ENCODE measurements around the gene D2HGDH. TPM values are rescaled to one million over a fixed set of nuclear protein-coding genes. Genes with fewer than 3 reads are reported as not detected.

The D2HGDH gene
- total RNA-seq, 1 donor from 2014 or later: 21.1 TPM

DNA sequence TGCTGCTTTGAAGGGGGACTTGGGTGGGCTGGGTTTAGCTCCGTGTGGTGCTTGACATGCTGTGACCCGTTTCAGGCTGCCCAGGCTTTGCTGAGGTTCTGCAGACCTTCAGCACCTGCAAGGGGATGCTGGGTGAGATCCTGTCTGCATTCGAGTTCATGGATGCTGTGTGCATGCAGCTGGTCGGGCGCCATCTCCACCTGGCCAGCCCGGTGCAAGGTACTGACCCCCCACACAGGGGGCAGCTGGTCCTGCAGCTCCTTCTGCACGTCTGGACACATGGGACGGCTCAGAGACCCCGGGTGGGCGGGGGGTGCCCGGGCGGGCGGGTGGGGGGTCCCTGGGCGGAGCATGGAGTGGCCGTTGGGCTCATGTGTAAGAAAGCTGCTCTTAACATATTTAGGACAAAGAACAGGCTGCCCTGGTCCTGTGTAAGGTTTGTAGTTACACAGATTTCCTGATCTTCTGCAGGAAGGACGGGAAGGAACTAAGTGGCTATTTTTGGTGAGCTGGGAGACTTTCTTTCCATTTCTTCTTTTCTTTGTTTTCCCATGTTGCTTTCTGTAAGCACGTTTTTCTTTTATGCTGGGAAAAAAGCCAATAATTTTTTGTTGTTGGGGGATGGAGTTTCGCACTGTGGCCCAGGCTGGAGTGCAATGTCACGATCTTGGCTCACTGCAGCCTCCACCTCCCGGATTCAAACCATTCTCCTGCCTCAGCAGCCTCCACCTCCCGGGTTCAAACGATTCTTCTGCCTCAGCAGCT is 15.8 kb downstream of the D2HGDH start:
- Histone ChIP-seq H3K27ac (no peak overlapping the region), H3K4me1 (no peaks in the 10 kb centered on the region), H3K9me3 (no peaks in the 10 kb centered on the region), H3K27me3 (no peaks in the 10 kb centered on the region), H3K4me3 (no peak overlapping the region), H3K36me3 (peaks cover 0 to 49% of the 10 kb centered on the region in 2 donors)
- intact Hi-C loops (cut with DNase I): no loop called here
- TF ChIP-seq POLR2AphosphoS5 (IDR thresholded peaks at IDR 0.05; ENCODE audit: insufficient read depth in 1 of 2, low read depth in 1 of 2) (no peak), POLR2A (IDR thresholded peaks at IDR 0.05) (no peak)
- TF ChIP-seq, protein P1, sequence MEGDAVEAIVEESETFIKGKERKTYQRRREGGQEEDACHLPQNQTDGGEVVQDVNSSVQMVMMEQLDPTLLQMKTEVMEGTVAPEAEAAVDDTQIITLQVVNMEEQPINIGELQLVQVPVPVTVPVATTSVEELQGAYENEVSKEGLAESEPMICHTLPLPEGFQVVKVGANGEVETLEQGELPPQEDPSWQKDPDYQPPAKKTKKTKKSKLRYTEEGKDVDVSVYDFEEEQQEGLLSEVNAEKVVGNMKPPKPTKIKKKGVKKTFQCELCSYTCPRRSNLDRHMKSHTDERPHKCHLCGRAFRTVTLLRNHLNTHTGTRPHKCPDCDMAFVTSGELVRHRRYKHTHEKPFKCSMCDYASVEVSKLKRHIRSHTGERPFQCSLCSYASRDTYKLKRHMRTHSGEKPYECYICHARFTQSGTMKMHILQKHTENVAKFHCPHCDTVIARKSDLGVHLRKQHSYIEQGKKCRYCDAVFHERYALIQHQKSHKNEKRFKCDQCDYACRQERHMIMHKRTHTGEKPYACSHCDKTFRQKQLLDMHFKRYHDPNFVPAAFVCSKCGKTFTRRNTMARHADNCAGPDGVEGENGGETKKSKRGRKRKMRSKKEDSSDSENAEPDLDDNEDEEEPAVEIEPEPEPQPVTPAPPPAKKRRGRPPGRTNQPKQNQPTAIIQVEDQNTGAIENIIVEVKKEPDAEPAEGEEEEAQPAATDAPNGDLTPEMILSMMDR (IDR thresholded peaks at IDR 0.05): no peak
- no peak for DNase-seq (ENCODE audit: extremely low spot score in 2 of 2)

DNA sequence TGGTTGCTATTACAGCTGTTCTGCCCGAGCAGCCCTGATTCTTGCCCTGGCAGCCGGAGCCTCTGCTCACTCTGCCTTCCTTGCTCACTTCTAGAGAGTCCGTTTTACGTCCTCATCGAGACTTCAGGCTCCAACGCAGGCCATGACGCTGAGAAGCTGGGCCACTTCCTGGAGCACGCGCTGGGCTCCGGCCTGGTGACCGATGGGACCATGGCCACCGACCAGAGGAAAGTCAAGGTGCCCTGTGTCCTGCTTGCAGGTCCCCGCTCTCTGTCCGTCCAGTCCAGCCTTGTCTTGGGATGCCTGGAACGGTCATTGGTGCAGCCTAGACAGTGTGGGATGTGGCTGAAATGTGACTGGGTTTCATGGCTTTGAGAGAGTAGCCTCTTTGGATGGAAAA is 16.7 kb downstream of the D2HGDH start:
- peaks cover 0 to 49% of the 10 kb centered on the region in 2 donors for H3K36me3 ChIP-seq
- TF ChIP-seq, protein P1 (IDR thresholded peaks at IDR 0.05): no peak
- TF ChIP-seq POLR2A (IDR thresholded peaks at IDR 0.05) (no peak), POLR2AphosphoS5 (IDR thresholded peaks at IDR 0.05; ENCODE audit: insufficient read depth in 1 of 2, low read depth in 1 of 2) (no peak)
- no peaks in the 10 kb centered on the region for H3K27me3 ChIP-seq
- no peaks in the 10 kb centered on the region for H3K9me3 ChIP-seq
- DNase-seq (ENCODE audit: extremely low spot score in 2 of 2): no peak
- H3K4me1 ChIP-seq: no peaks in the 10 kb centered on the region
- intact Hi-C loops (cut with DNase I): no loop called here
- H3K4me3 ChIP-seq: no peak overlapping the region
- H3K27ac ChIP-seq: no peak overlapping the region

DNA sequence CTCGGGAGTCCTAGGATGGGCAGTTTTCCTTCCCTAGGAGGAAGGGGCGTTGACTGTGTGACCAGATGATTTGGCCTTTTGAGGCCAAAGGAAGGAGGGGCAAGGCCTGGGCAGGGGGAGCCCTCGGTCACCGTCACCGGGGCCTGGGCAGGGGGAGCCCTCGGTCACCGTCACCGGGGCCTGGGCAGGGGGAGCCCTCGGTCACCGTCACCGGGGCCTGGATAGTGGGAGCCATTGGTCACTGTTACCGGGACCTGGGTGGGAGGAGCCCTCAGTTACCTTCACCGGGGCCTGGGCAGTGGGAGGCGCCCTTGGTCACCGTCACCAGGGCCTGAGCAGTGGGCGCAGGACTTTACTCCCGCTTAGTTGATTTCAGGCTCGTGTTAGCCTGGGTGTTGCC is 17.3 kb downstream of the D2HGDH start:
- Histone ChIP-seq H3K4me3 (no peak overlapping the region), H3K36me3 (peaks cover 0 to 51% of the 10 kb centered on the region in 2 donors), H3K9me3 (no peaks in the 10 kb centered on the region), H3K27me3 (no peaks in the 10 kb centered on the region), H3K27ac (no peak overlapping the region), H3K4me1 (no peaks in the 10 kb centered on the region)
- TF ChIP-seq POLR2AphosphoS5 (IDR thresholded peaks at IDR 0.05; ENCODE audit: insufficient read depth in 1 of 2, low read depth in 1 of 2): no peak
- TF ChIP-seq, protein P1 (IDR thresholded peaks at IDR 0.05): no peak
- intact Hi-C loops (cut with DNase I): no loop called here
- DNase-seq (ENCODE audit: extremely low spot score in 2 of 2): no peak

DNA sequence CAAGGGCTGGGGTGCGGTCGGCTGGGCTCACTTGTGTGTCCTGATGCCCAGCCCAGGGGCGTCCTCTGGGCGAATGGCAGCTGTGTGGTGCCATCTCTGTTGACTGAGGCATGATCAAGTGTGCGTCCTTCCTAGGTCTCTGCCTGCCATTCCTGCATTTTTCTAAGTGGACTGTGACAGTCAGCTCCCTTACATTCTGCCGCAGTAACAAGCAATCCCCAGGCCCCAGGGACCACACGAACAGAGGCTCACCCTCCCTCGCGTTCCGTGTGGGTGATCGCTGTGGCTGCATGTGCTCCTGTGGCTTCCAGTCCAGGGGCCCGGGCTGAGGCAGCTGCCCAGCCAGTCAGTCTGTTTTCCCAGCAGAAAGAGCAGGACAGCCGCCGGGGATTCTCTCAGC is 17.8 kb downstream of the D2HGDH start:
- H3K9me3 ChIP-seq: no peaks in the 10 kb centered on the region
- H3K36me3 ChIP-seq: peaks cover 0 to 51% of the 10 kb centered on the region in 2 donors
- H3K4me3 ChIP-seq: no peak overlapping the region
- no peak overlapping the region for H3K27ac ChIP-seq
- H3K27me3 ChIP-seq: no peaks in the 10 kb centered on the region
- intact Hi-C loops (cut with DNase I): no loop called here
- TF ChIP-seq POLR2A (IDR thresholded peaks at IDR 0.05): no peak
- TF ChIP-seq POLR2AphosphoS5 (IDR thresholded peaks at IDR 0.05; ENCODE audit: insufficient read depth in 1 of 2, low read depth in 1 of 2): no peak
- TF ChIP-seq, protein P1 (IDR thresholded peaks at IDR 0.05): no peak
- H3K4me1 ChIP-seq: no peaks in the 10 kb centered on the region
- DNase-seq (ENCODE audit: extremely low spot score in 2 of 2): no peak

DNA sequence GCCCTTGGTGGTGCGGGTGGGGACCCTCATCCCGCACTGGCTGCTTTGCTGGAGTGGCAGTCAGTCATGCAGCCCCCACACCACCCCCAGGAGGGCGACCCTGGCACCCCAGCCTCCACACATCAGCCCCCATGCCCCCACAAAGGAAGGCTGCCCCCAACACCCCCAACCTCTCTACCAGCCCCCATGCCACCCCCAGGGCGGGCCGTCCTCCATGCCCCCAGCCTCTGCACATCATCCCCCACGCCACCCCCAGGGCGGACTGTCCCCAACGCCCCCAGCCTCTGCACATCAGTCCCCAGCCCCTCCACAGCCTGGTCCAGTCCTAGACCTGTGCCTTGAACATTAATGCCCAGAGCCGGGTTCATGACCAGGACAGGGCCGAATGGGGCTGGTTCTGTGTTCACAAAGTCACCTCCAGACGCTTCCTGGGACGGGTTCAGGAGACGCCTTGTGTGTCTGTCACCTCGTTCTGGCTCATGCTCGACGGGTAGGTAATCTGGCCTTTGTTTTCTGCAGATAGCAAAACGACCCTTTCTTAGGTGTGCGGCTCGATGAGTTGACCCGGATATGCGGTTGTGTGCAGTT is 18.4 kb downstream of the D2HGDH start:
- H3K27ac ChIP-seq: no peak overlapping the region
- no peak overlapping the region for H3K4me3 ChIP-seq
- H3K36me3 ChIP-seq: peaks cover 0 to 51% of the 10 kb centered on the region in 2 donors
- intact Hi-C loops (cut with DNase I): no loop called here
- no peaks in the 10 kb centered on the region for H3K27me3 ChIP-seq
- no peaks in the 10 kb centered on the region for H3K9me3 ChIP-seq
- DNase-seq (ENCODE audit: extremely low spot score in 2 of 2): no peak
- H3K4me1 ChIP-seq: no peaks in the 10 kb centered on the region
- TF ChIP-seq POLR2A (IDR thresholded peaks at IDR 0.05): no peak
- TF ChIP-seq, protein P1 (IDR thresholded peaks at IDR 0.05): no peak
- TF ChIP-seq POLR2AphosphoS5 (IDR thresholded peaks at IDR 0.05; ENCODE audit: insufficient read depth in 1 of 2, low read depth in 1 of 2): no peak

All from vagina (tissue), 2 donors.